ENCODE data around the gene FOXP4.

DNA sequence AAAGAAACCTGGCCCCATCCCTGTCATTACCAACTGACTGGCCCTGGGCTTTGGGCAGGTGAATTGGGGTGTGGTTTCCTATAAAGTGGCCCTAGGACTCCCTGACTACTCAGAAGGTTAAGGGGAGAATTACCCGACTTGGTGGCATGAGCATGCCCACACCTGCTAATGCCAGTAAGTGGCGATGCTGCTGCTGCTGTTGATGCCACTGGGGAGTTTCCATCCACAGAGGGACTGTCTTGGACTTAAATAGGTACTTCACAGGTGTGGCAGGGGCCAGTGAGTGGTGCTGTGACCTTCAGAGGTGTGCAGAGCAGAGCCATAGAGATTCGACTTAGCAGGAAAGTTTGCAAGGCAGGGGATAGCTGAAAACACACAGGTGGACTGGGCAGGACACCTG is 59.5 kb downstream of the FOXP4 start:
- TF ChIP-seq, protein P1, sequence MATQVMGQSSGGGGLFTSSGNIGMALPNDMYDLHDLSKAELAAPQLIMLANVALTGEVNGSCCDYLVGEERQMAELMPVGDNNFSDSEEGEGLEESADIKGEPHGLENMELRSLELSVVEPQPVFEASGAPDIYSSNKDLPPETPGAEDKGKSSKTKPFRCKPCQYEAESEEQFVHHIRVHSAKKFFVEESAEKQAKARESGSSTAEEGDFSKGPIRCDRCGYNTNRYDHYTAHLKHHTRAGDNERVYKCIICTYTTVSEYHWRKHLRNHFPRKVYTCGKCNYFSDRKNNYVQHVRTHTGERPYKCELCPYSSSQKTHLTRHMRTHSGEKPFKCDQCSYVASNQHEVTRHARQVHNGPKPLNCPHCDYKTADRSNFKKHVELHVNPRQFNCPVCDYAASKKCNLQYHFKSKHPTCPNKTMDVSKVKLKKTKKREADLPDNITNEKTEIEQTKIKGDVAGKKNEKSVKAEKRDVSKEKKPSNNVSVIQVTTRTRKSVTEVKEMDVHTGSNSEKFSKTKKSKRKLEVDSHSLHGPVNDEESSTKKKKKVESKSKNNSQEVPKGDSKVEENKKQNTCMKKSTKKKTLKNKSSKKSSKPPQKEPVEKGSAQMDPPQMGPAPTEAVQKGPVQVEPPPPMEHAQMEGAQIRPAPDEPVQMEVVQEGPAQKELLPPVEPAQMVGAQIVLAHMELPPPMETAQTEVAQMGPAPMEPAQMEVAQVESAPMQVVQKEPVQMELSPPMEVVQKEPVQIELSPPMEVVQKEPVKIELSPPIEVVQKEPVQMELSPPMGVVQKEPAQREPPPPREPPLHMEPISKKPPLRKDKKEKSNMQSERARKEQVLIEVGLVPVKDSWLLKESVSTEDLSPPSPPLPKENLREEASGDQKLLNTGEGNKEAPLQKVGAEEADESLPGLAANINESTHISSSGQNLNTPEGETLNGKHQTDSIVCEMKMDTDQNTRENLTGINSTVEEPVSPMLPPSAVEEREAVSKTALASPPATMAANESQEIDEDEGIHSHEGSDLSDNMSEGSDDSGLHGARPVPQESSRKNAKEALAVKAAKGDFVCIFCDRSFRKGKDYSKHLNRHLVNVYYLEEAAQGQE (IDR thresholded peaks at IDR 0.05), result no peak
- TF ChIP-seq SMC3 (IDR thresholded peaks at IDR 0.05), result no peak
- no peak for TF ChIP-seq POLR2A (IDR thresholded peaks at IDR 0.05; ENCODE audit: low read length)
- TF ChIP-seq, protein P2, sequence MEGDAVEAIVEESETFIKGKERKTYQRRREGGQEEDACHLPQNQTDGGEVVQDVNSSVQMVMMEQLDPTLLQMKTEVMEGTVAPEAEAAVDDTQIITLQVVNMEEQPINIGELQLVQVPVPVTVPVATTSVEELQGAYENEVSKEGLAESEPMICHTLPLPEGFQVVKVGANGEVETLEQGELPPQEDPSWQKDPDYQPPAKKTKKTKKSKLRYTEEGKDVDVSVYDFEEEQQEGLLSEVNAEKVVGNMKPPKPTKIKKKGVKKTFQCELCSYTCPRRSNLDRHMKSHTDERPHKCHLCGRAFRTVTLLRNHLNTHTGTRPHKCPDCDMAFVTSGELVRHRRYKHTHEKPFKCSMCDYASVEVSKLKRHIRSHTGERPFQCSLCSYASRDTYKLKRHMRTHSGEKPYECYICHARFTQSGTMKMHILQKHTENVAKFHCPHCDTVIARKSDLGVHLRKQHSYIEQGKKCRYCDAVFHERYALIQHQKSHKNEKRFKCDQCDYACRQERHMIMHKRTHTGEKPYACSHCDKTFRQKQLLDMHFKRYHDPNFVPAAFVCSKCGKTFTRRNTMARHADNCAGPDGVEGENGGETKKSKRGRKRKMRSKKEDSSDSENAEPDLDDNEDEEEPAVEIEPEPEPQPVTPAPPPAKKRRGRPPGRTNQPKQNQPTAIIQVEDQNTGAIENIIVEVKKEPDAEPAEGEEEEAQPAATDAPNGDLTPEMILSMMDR (IDR thresholded peaks at IDR 0.05), result no peak

All from A549 (cell line).